ENCODE data around the gene HSD3B2. TPM values are rescaled to one million over a fixed set of nuclear protein-coding genes. Genes with fewer than 3 reads are reported as not detected.

The HSD3B2 gene
- total RNA-seq, 2 donors from 2014 or later, result 2.2 to 27.2 TPM

- no peak for DNase-seq
- TF ChIP-seq CTCF (IDR thresholded peaks at IDR 0.05), result no peak
- no peak overlapping the region for H3K27ac ChIP-seq
- H3K4me3 ChIP-seq, result no peak overlapping the region
- H3K36me3 ChIP-seq, result no peaks in the 10 kb centered on the region
- H3K27me3 ChIP-seq, result no peaks in the 10 kb centered on the region
- no peaks in the 10 kb centered on the region for H3K9me3 ChIP-seq
- H3K4me1 ChIP-seq, result no peaks in the 10 kb centered on the region
- intact Hi-C loops (cut with DNase I), result no loop called here
- H3K9ac ChIP-seq (ENCODE audit: low read depth in 2 of 2, low read length in 2 of 2), result no peak overlapping the region
Measured at GRCh38 chr1:119466445-119466844, 51.5 kb downstream of the HSD3B2 start.

- Histone ChIP-seq H3K9ac (ENCODE audit: low read depth in 2 of 2, low read length in 2 of 2) (no peak overlapping the region), H3K4me3 (no peak overlapping the region), H3K27ac (no peak overlapping the region), H3K27me3 (no peaks in the 10 kb centered on the region), H3K36me3 (no peaks in the 10 kb centered on the region), H3K9me3 (no peaks in the 10 kb centered on the region), H3K4me1 (no peaks in the 10 kb centered on the region)
- DNase-seq, result no peak
- TF ChIP-seq CTCF (IDR thresholded peaks at IDR 0.05), result no peak
- intact Hi-C loops (cut with DNase I), result no loop called here
Measured at GRCh38 chr1:119467219-119467618, 52.3 kb downstream of the HSD3B2 start.

- DNase-seq, result peak; percentile 18
- no peaks in the 10 kb centered on the region for H3K9me3 ChIP-seq
- TF ChIP-seq CTCF (IDR thresholded peaks at IDR 0.05), result no peak
- H3K27me3 ChIP-seq, result no peaks in the 10 kb centered on the region
- no peaks in the 10 kb centered on the region for H3K4me1 ChIP-seq
- H3K27ac ChIP-seq, result no peak overlapping the region
- H3K36me3 ChIP-seq, result no peaks in the 10 kb centered on the region
- H3K9ac ChIP-seq (ENCODE audit: low read depth in 2 of 2, low read length in 2 of 2), result no peak overlapping the region
- H3K4me3 ChIP-seq, result no peak overlapping the region
- intact Hi-C loops (cut with DNase I), result no loop called here
Measured at GRCh38 chr1:119467857-119468668, 53.1 kb downstream of the HSD3B2 start.

GRCh38 chr1:119469741-119470140 lies 54.8 kb downstream of the HSD3B2 start:
- Histone ChIP-seq H3K9ac (ENCODE audit: low read depth in 2 of 2, low read length in 2 of 2) (no peak overlapping the region), H3K4me1 (no peaks in the 10 kb centered on the region), H3K27ac (no peak overlapping the region), H3K27me3 (no peaks in the 10 kb centered on the region), H3K9me3 (no peaks in the 10 kb centered on the region), H3K36me3 (no peaks in the 10 kb centered on the region), H3K4me3 (no peak overlapping the region)
- intact Hi-C loops (cut with DNase I), result loop anchor here (5.0 kb wide), 1 partner anchor 97 kb away; no protein-coding TSS in a partner anchor
- TF ChIP-seq CTCF (IDR thresholded peaks at IDR 0.05), result no peak
- DNase-seq, result no peak

DNA sequence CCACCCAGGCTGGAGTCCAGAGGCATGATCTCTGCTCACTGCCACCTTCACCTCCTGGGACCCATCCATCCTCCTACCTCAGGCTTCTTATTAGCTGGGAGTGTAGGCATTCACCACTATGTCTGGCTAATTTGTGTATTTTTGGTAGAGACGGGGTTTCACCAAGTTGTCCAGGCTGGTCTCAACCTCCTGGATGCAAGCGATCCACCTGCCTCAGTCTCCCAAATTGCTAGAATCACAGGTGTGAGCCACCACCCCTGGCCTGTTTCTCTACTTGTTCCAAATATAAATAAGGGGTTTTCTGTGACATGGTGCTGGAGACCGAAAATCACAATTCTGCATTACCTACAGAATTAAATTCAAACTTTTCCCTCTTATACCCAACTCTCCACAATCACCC lies 55.4 kb downstream of the HSD3B2 start:
- no peak for DNase-seq
- no peaks in the 10 kb centered on the region for H3K36me3 ChIP-seq
- no peak overlapping the region for H3K4me3 ChIP-seq
- H3K27ac ChIP-seq, result no peak overlapping the region
- intact Hi-C loops (cut with DNase I), result loop anchor here (5.0 kb wide), 1 partner anchor 98 kb away; no protein-coding TSS in a partner anchor
- H3K27me3 ChIP-seq, result no peaks in the 10 kb centered on the region
- no peak overlapping the region for H3K9ac ChIP-seq (ENCODE audit: low read depth in 2 of 2, low read length in 2 of 2)
- H3K4me1 ChIP-seq, result no peaks in the 10 kb centered on the region
- no peak for TF ChIP-seq CTCF (IDR thresholded peaks at IDR 0.05)
- H3K9me3 ChIP-seq, result no peaks in the 10 kb centered on the region
